ENCODE measurements around the gene ANTXRL. TPM values are rescaled to one million over a fixed set of nuclear protein-coding genes. Genes with fewer than 3 reads are reported as not detected.
"Not testable (repeated sequence)": the region's sequence is repeated elsewhere in the genome, so short reads cannot be mapped to it uniquely, and the experiment has no call there.

ANTXRL gene
- total RNA-seq, 1 donor from 2014 or later: not detected

- H3K4me3 ChIP-seq; H3K9me3 ChIP-seq; H3K27ac ChIP-seq; H3K4me1 ChIP-seq; H3K36me3 ChIP-seq; intact Hi-C loops (cut with DNase I); DNase-seq; H3K27me3 ChIP-seq (ENCODE audit: low read depth): not testable (repeated sequence)
- peak; percentile 30 to 65 for ATAC-seq
These were observed 91.3 kb downstream of the ANTXRL start for GRCh38 chr10:46378108-46378507.

GRCh38 chr10:46379233-46379848, 92.5 kb downstream of the ANTXRL start:
- H3K27me3 ChIP-seq (ENCODE audit: low read depth); ATAC-seq; H3K36me3 ChIP-seq; H3K27ac ChIP-seq; DNase-seq; H3K4me3 ChIP-seq; intact Hi-C loops (cut with DNase I); H3K9me3 ChIP-seq; H3K4me1 ChIP-seq: not testable (repeated sequence)

Other genes starting within 250 kb of the ANTXRL start
- 5.3 TPM for gene MSMB, start 240.7 kb upstream of the ANTXRL start, total RNA-seq
- 15.7 TPM for gene ANXA8L1, start 88.8 kb downstream of the ANTXRL start, total RNA-seq
- 1.1 TPM for gene NPY4R, start 179.0 kb downstream of the ANTXRL start, total RNA-seq